Activated CD8-positive, alpha-beta memory T cell treated with anti-CD3 and anti-CD28 coated beads for 24 hours (primary cell): ENCODE measurements around the gene GRID2.
"Not testable (repeated sequence)": the region's sequence is repeated elsewhere in the genome, so short reads cannot be mapped to it uniquely, and the experiment has no call there.

Experiments
- DNase-seq: peaks from one replicate; pipeline ENCODE4 v3.0.0-alpha.2; 2020

Gene GRID2

GRCh38 chr4:92303621-92304027, at the start of gene GRID2:
GRID2 (plus strand) TSS chr4:92303966.
- DNase-seq, result no peak

DNA sequence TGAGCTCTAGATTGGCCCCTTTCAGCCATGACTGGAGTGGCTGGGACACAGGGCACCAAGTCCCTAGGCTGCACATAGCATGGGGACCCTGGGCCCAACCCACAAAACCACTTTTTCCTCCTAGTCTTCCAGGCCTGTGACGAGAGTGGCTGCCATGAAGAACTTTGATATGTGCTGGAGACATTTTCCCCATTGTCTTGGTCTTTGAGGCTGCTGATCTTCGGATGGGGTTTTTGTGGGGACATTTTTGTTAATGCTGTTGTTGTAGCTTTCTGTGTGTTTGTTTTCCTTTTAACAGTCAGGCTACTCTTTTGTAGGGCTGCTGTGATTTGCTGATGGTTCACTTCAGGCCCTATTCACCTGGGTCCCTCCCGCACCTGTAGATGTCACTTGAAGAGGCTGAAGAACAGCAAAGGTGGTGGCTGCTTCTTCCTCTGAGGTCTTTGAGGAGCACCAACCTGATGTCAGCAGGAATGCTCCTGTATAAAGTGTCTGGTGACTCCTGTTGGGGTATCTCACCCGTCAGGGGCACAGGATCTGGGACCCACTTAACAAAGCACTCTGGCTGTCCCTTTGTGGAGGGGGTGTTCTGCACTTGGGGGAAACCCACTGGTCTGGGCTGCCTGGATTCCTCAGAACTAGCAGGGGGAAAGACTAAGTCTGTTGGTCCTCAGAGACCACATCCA, 49.6 kb upstream of the GRID2 start:
- no peak for DNase-seq

DNA sequence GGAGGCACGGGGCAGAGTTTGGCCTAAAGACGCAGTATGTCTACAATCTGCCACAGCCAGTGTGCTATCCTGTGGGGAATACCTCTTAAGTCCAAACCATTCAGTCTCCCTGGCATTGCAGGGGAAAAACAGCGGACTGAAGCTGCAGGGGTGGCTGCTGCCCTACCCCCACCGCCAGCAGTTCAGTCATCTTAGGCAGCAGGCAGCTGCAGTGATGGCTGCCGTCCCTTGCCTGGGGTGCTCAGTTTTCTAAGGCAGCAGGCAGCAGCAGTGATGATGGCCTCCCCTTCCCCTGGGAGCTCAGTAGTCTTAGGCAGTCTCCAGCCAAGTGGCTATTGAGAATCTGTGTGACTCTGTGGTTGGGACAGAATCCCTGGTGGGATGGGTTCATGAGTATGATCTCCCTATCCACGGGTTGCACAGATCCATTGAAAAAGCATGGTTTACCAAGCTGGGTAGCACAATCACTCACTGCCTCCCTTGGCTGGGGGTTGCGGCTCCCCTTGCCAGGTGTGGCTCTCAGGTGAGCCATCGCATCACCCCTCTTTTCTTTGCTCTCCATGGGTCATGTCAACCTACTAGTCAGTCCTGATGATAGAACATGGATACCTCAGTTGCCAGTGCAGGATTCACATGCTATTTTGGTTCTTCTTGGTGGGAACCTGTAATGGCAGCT, 48.9 kb upstream of the GRID2 start:
- DNase-seq, result no peak

DNA sequence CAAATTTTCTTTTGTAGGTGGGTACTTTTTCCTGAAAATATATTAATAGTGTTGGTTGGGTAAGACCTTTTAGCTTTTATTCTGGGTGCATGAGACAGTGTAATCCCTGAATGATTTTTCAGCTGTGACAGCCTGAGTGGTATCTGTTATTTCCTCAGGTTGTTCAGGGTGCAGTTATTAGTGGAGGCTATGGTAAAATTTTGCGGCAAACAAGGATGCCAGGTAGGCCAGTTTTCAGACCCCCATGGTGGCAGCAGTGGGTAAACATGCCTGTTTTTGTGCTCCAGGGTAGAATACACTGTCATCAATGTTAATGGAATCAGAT, 47.9 kb upstream of the GRID2 start:
- no peak for DNase-seq

DNA sequence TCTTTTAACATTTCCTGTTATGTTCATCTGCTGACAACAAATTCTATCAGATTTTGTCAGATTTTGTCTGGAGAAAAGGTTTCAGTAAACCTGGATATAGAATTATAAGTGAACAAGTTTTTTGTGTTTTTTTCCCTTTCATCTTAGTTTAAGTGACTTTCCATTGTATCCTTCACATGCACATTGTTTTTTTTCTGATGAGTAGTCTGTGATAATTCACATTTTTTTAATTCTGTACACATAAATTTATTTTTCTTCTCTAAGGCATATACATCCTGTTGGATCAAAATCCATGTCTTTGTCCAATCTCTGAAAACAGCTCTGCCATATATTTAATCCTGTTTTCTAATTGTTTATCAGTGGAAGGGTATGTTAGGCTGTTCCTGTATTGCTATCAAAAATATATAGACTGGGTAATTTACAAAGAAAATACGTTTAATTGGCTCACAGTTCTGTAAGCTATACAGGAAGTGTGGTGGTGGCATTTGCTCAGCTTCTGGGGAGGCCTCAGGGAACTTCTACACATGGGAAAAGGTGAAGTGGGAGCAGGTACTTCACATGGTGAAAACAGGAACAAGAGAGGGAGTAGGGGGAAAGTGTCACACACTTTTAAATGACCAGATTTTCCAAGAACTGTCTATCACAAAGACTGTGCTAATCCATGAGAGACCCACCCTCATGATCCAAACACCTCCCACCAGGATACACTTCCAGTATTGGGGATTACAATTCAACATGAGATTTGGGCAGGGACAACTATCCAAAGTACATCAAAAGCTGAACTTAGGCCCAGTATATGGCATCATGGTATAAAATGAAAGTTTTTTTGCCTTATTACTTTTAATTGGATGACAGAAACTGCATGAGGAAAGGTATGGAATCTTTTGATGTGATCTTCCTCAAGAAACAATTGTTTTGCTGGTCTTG, 45.6 kb upstream of the GRID2 start:
- DNase-seq, result no peak

DNA sequence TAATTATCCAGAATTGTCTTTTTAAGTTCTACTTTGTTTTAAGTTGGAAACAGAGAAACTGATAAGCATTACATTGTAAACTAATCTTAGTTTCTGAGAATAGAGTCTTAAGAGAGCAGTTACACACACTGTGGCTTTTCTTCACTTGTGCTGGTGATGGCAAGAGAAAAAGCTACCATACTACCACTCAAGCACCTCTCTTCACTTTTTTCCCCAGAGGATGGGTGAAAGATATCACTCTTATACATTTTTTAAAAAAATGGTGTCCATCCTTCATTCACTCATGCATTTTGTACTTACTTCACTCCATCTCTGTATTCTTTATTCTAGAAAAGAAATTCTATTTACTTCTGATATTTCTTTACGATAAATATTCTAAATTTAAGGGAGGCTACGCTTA, 42.5 kb upstream of the GRID2 start:
- DNase-seq, result no peak

DNA sequence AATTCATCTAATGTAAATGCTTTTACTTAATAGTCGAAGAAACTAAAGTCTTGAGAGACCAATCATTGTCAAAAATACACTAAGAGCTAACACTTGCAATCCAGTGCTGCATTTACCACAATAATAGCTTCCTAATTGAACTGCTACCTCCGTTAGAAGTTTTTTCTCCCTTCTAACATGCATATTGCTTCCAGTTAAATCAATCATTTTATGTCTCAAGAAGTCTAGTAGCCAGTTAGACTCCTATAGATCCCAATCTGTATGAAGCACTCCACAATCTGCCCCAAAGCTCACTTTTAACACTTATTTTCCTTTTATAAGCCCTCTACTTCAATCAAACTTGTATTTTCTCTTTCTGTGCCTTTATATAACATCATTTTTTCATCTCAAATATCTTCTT, 41.4 kb upstream of the GRID2 start:
- DNase-seq, result no peak

- DNase-seq, result no peak
Measured at GRCh38 chr4:92263010-92263409, 40.8 kb upstream of the GRID2 start.

- no peak for DNase-seq
Measured at GRCh38 chr4:92263575-92263974, 40.2 kb upstream of the GRID2 start.

DNA sequence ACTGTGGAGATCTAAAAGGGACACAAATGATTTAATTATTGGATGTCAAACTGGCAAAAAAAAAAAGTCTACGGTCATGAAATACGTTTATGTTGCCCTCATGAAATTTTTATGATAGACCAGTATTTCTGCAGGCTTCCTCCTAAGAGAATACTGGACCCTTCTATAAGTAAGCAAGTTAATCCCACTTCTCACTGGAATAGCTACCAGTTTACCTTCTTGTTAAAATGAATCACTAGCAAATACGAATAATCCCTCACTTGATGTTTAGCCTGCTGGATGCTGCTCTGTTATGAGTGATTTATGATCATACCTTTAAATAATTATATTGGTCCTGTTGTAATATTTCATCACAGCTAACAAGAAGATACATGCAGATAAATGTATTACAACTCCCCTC, 39.6 kb upstream of the GRID2 start:
- no peak for DNase-seq

- no peak for DNase-seq
Measured at GRCh38 chr4:92265021-92265420, 38.7 kb upstream of the GRID2 start.

DNA sequence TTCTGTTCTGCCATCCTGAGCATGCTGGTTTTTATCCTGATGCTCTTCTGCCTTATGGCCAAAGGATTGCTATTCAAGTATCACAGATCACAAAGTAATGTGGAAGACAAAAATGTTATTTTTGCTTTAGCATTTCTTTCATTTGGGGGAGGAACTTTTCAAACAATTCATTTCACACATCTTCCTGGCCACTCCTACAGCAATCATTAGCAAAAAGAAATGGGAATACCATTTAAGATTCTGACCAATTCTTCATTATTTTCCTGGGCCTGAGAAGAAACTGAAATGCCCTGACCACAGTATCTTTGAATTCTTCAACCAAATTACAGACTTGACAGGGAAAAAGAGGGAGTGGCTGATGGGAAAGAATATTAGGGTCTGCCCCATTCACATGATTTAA, 38.0 kb upstream of the GRID2 start:
- no peak for DNase-seq

DNA sequence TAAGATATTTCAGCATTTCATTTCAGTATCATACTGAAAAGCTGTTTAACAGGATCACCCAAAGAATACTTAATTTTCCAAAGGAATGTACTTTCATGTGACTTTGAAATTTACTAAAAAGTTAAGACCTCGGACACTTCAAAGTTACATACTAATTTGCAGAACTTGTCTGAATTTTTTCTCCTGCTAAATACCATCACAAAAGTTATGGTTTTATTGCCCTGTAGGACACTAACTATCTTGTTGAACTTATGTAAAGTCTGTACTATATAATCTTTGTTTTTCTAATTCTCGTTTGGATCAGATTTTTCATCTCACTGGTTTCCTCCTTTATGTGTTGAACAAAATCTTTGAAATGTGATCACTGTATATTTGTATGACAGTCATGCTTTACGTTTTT, 37.2 kb upstream of the GRID2 start:
- DNase-seq, result no peak

- DNase-seq, result no peak
Measured at GRCh38 chr4:92268642-92269041, 35.1 kb upstream of the GRID2 start.

- DNase-seq, result no peak
Measured at GRCh38 chr4:92270908-92271307, 32.9 kb upstream of the GRID2 start.

- DNase-seq, result not testable (repeated sequence)
Measured at GRCh38 chr4:92271551-92271950, 32.2 kb upstream of the GRID2 start.

DNA sequence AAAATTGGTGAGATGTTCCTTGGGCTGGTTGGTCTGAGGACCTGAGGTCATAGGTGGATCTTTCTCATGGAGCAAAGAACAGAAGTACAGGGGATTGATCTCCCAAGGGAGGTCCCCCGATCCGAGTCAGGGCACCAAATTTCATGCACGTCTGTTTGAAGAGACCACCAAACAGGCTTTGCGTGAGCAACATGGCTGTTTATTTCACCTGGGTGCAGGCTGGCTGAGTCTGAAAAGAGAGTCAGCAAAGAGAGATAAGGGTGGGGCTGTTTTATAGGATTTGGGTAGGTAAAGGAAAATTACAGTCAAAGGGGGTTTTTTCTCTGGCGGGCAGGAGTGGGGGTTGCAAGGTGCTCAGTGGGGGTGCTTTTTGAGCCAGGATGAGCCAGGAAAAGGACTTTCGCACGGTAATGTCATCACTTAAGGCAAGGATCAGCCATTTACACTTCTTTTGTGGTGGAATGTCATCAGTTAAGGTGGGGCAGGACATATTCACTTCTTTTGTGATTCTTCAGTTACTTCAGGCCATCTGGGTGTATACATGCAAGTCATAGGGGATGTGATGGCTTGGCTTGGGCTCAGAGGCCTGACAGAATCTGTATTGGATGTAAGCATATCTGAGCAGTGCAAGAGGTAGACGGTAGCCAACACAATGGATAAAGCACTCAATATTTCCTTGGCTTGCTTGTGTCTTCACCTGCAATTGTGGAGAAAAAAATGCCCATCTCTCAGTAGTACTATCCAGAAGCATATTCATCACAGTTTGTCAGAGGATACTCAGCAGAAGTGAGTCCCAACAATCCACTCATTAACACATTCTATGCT, 26.5 kb upstream of the GRID2 start:
- DNase-seq, result not testable (repeated sequence)

DNA sequence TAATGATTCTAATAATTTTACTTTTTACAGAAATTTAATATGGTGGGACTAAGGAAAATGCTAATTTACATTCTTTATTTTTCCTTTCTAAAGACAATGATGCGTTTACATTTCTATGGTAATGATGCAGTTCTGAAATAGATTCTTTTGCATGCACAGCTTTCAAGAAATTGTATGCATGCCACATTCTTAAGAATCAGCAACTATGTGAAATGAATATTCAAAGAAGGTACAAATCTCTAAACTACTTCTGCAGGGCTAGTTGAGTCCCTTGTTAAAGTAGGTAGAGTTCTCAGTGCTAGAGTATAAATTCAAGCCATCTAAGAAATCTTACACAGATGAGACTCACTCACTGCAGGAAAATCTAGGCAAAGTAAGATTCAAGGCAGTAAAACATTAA, 24.5 kb upstream of the GRID2 start:
- no peak for DNase-seq

GRCh38 chr4:92299152-92299551, 4.6 kb upstream of the GRID2 start:
- no peak for DNase-seq

DNA sequence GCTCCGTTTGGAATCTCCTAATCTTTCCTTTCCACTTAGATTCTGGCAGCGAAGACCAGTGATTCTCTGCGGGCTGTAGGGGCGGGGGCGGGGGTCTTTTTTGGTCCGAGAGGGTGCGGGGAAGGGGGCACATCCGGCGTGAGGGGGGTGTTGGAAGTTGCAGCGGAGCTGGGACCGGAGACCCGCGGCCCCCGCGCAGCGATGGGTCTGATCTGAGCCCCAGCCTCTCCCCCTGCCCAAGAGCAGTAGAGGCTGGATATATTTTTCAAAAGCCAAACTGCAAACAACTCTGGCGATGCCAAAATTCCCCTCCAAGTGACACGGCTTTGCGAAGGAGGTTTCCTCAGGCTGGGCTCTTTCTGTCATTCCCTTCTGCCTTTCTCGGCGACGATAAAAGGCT, 355 bp downstream of the GRID2 start:
- DNase-seq, result no peak

DNA sequence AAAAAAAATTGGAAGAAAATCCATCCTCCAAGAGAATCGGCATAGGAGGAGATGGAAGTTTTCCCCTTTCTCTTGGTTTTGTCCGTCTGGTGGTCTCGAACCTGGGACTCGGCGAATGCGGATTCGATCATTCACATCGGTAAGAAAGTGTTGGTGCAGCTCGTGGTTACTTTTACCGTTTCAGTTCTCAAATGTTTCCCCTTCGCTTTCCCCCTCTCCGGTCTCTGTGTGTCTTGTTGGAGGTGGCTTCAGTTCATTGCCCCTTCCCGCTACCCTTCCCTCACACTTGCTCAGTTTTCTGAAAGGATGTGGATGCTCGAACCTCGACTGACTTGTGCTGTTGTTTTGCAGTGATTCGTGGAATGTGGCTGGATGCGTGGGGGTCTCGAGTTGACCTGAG, 840 bp downstream of the GRID2 start:
- DNase-seq, result no peak

DNA sequence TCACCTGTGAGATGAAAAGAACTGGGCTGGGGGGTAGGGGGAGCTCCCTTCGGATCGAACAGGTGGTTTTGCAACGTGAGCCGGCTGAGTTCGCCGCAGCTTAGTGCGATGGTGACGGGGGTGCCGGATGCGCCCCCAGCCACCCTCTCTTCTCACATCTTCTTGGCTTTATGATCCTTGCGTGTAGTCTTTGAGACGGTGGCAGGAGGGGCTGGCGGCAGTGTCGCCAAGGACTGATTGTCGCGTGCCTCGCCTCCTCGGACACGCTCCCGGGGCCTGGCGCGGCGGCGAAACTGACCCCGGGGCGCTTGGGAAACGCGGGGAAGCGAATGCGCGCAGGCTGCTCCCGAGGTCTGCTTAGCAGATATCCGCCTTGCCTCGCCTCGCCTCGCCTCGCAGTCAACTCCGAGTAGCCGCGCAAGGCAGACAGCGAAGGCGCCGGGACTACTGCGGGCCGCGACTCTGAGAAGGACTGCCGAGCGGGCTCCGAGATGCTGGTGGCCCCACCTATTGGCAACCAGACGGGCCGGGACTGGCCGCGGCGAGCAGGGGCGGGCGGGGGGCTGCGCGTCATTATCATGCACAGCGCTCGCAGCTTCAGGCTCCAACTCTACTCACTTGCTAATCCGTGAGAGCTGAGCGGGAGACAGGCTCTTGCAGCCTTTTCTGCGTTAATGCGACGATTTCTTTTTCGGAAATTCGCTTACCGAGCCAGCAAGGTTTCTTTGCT, 1.5 kb downstream of the GRID2 start:
- no peak for DNase-seq
